GM12891 (cell line): ENCODE results near the gene MAP3K19.
A peak's percentile ranks its signal among the peaks of the same experiment; 100 is the strongest.
"Not testable (repeated sequence)": the region's sequence is repeated elsewhere in the genome, so short reads cannot be mapped to it uniquely, and the experiment has no call there.

Experiments
- DNase-seq: peaks from one replicate; pipeline ENCODE4 v3.0.0; 2011; ENCODE audit warnings: low spot score; ENCODE audit not compliant: insufficient read length
- FAIRE-seq: peaks from 2 replicates; lab custom pipeline; 2011; peaks lifted over from hg19 to GRCh38; lab: Jason Lieb, UNC
- PAX5 ChIP-seq: IDR thresholded peaks from 2 replicates; pipeline ENCODE4 v1.6.1; 2011; ENCODE audit warnings: low read length, moderate library complexity, mild to moderate bottlenecking; ENCODE audit not compliant: insufficient read depth, severe bottlenecking
- POLR2A ChIP-seq: IDR thresholded peaks from 2 replicates; pipeline ENCODE4 v1.6.1; 2011; ENCODE audit warnings: low read depth, low read length, control low read depth
- POLR2AphosphoS5 ChIP-seq: IDR thresholded peaks from 2 replicates; pipeline ENCODE4 v1.6.1; 2011; ENCODE audit warnings: low read depth, low read length, control low read depth
- POU2F2 ChIP-seq: IDR thresholded peaks from 2 replicates; pipeline ENCODE4 v1.6.1; 2011; ENCODE audit warnings: low read depth, mild to moderate bottlenecking, control low read depth, low read length, moderate library complexity
- SPI1 ChIP-seq: IDR thresholded peaks from 2 replicates; pipeline ENCODE4 v1.6.1; 2011; ENCODE audit warnings: low read depth, low read length, control low read depth
- TAF1 ChIP-seq: IDR thresholded peaks from 2 replicates; pipeline ENCODE4 v1.6.1; 2011; ENCODE audit warnings: low read depth, low read length, control low read depth

MAP3K19 gene

GRCh38 chr2:134999521-134999920, 47.7 kb downstream of the MAP3K19 start:
- no peak for DNase-seq
- TF ChIP-seq POLR2AphosphoS5 (no peak), POU2F2 (no peak), POLR2A (no peak), SPI1 (no peak), TAF1 (no peak), PAX5 (no peak)
- no peak for FAIRE-seq

GRCh38 chr2:134988994-134989605, 58.1 kb downstream of the MAP3K19 start:
- TF ChIP-seq PAX5 (no peak), POLR2AphosphoS5 (no peak), POLR2A (no peak), TAF1 (no peak)
- no peak for DNase-seq
- FAIRE-seq, result no peak

- FAIRE-seq (no peak), DNase-seq (no peak)
- TF ChIP-seq SPI1, result no peak
- no peak for TF ChIP-seq POU2F2
- no peak for TF ChIP-seq TAF1
- TF ChIP-seq PAX5, result no peak
- no peak for TF ChIP-seq POLR2A
- no peak for TF ChIP-seq POLR2AphosphoS5
Observed at GRCh38 chr2:134985061-134985460, 62.2 kb downstream of the MAP3K19 start.

GRCh38 chr2:134982603-134983002, 64.6 kb downstream of the MAP3K19 start:
- TF ChIP-seq SPI1, result no peak
- no peak for TF ChIP-seq POLR2AphosphoS5
- TF ChIP-seq PAX5, result no peak
- TF ChIP-seq POLR2A, result no peak
- TF ChIP-seq TAF1, result no peak
- no peak for TF ChIP-seq POU2F2
- FAIRE-seq, result no peak

GRCh38 chr2:134980639-134981038, 66.6 kb downstream of the MAP3K19 start:
- no peak for DNase-seq
- FAIRE-seq, result no peak
- TF ChIP-seq PAX5, result no peak
- no peak for TF ChIP-seq SPI1
- TF ChIP-seq POLR2AphosphoS5, result no peak
- TF ChIP-seq POLR2A, result no peak
- TF ChIP-seq TAF1, result no peak
- TF ChIP-seq POU2F2, result no peak

More at GRCh38 chr2:134982603-134983002, 64.6 kb downstream of the MAP3K19 start:
- no peak for DNase-seq

GRCh38 chr2:134979221-134979620, 68.0 kb downstream of the MAP3K19 start:
- DNase-seq (no peak), FAIRE-seq (no peak)
- TF ChIP-seq TAF1, result no peak
- TF ChIP-seq PAX5, result no peak
- no peak for TF ChIP-seq POLR2A
- no peak for TF ChIP-seq SPI1
- TF ChIP-seq POLR2AphosphoS5, result no peak

- FAIRE-seq, DNase-seq: not testable (repeated sequence)
Observed at GRCh38 chr2:134977104-134977503, 70.1 kb downstream of the MAP3K19 start.

- DNase-seq, result no peak
- FAIRE-seq, result no peak
Observed at GRCh38 chr2:134976074-134976702, 71.1 kb downstream of the MAP3K19 start.

GRCh38 chr2:134975281-134976009, 71.8 kb downstream of the MAP3K19 start:
- DNase-seq, result no peak
- FAIRE-seq, result peak; percentile 13
- TF ChIP-seq POLR2AphosphoS5 (no peak), SPI1 (no peak)

More at GRCh38 chr2:134976074-134976702, 71.1 kb downstream of the MAP3K19 start:
- TF ChIP-seq POU2F2, result no peak
- TF ChIP-seq TAF1, result no peak
- no peak for TF ChIP-seq PAX5
- no peak for TF ChIP-seq POLR2A
- TF ChIP-seq POLR2AphosphoS5, result no peak
- no peak for TF ChIP-seq SPI1
